Measurements from ENCODE around the gene CACFD1. TPM values are rescaled to one million over a fixed set of nuclear protein-coding genes. Genes with fewer than 3 reads are reported as not detected.

CACFD1 gene
- total RNA-seq, 1 experiment from 2014 or later = 1.5 TPM

DNA sequence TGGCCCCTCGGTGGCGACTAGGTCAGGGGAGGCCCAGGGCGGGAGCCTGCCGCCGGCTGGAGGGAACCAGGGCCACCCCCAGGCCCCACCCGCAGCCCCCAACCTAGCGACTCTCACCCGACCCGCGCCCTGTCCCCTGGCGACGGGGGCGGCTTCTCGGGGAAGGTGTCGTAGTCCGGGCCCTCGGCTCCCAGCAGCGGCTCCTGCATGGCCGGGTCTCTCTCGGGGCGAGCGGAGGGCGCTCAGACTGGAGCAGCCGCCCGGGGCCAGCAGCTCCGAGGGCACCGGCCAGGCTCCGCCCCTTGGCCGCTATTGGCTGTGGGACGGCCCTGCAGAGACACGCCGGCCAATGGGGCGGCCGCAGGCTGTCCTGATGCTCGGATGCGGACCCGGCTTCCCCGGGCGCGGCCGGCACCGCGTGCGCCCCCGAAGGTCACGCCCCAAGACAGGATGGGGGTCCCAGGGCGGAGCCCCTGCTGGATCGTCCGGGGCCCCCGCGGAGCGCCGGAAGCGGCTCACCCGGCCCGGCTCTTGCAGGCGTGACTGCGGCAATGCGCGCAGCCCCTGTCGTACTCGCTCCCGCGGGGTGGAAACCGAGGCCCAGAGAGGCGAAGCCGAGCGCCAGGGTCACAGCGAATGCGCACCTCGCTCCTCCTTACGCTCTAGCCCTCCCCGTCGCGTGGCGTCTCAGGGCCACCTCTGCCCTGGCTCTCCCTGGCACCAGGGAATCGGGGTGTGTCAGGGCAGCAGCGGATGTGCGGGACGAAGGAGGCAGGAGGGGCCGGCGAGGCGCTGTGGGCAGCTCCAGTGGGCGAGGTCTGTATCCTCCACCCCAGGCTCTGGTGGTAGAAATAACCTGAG, 19.3 kb downstream of the CACFD1 start, which contains the start of gene SLC2A6:
Gene SLC2A6 (minus strand): TSS at position 249 of the 861 bp plus-strand sequence. CDS start 40 bp downstream, at position 209.
- H3K9me3 Mint-ChIP-seq (ENCODE audit: unreplicated experiment) = no peaks in the 10 kb centered on the region
- ChIA-PET CTCF (interaction anchor here (0.6 kb wide), 1 partner anchor 310 kb away, joined by 3 read pairs; no protein-coding TSS in a partner anchor), POLR2A (no interaction called here)
- TF ChIP-seq, protein P1, sequence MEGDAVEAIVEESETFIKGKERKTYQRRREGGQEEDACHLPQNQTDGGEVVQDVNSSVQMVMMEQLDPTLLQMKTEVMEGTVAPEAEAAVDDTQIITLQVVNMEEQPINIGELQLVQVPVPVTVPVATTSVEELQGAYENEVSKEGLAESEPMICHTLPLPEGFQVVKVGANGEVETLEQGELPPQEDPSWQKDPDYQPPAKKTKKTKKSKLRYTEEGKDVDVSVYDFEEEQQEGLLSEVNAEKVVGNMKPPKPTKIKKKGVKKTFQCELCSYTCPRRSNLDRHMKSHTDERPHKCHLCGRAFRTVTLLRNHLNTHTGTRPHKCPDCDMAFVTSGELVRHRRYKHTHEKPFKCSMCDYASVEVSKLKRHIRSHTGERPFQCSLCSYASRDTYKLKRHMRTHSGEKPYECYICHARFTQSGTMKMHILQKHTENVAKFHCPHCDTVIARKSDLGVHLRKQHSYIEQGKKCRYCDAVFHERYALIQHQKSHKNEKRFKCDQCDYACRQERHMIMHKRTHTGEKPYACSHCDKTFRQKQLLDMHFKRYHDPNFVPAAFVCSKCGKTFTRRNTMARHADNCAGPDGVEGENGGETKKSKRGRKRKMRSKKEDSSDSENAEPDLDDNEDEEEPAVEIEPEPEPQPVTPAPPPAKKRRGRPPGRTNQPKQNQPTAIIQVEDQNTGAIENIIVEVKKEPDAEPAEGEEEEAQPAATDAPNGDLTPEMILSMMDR (IDR thresholded peaks at IDR 0.05; ENCODE audit: unreplicated experiment) = no peak
- peaks cover 6% of the 10 kb centered on the region for H3K36me3 Mint-ChIP-seq (ENCODE audit: insufficient read depth, unreplicated experiment)
- peak within 1 kb of the TSS; percentile 36 for H3K4me3 Mint-ChIP-seq (ENCODE audit: unreplicated experiment)
- peak; percentile 49 for DNase-seq (ENCODE audit: unreplicated experiment)
- no peaks in the 10 kb centered on the region for H3K4me1 Mint-ChIP-seq (ENCODE audit: insufficient read depth, unreplicated experiment)
- intact Hi-C loops (cut with micrococcal nuclease) = no loop called here
- no peak within 1 kb of the TSS for H3K27ac Mint-ChIP-seq (ENCODE audit: low read depth, unreplicated experiment)
- H3K27me3 Mint-ChIP-seq (ENCODE audit: insufficient read depth, unreplicated experiment) = no peaks in the 10 kb centered on the region
- no TSS peak for BruUV-seq (replicated peaks)

DNA sequence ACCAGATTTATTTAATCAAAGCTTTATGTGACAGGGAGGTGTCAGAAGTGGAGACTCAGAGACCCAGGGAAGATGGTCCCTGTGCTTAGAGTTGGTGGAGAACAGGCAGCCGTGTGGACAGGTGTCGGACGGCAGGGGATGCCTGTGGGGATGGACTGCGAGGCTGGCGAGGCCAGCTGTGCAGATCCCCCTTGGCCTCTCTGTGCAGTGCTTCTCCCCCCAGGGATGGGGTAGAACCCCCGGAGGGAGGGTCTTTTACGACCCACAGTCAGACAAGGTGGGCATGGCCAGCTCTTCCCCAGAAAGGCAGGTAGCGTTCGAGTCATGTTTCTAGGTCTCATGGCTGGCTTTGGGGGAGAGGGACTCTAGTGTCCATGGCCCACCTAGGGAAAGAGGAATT, 23.8 kb downstream of the CACFD1 start:
- Mint-ChIP-seq H3K9me3 (ENCODE audit: unreplicated experiment) (no peaks in the 10 kb centered on the region), H3K4me3 (ENCODE audit: unreplicated experiment) (no peak overlapping the region), H3K4me1 (ENCODE audit: insufficient read depth, unreplicated experiment) (no peaks in the 10 kb centered on the region), H3K27ac (ENCODE audit: low read depth, unreplicated experiment) (no peak overlapping the region), H3K36me3 (ENCODE audit: insufficient read depth, unreplicated experiment) (no peaks in the 10 kb centered on the region), H3K27me3 (ENCODE audit: insufficient read depth, unreplicated experiment) (no peaks in the 10 kb centered on the region)
- intact Hi-C loops (cut with micrococcal nuclease) = no loop called here
- DNase-seq (ENCODE audit: unreplicated experiment) = no peak
- CTCF ChIA-PET = interaction anchor here (1.0 kb wide), 1 partner anchor 13 kb away, joined by 5 read pairs; no protein-coding TSS in a partner anchor
- no TSS peak for BruUV-seq (replicated peaks)
- TF ChIP-seq, protein P1 (IDR thresholded peaks at IDR 0.05; ENCODE audit: unreplicated experiment) = no peak
- POLR2A ChIA-PET = interaction anchor here (0.7 kb wide), 1 partner anchor 195 kb away, joined by 3 read pairs; no protein-coding TSS in a partner anchor

DNA sequence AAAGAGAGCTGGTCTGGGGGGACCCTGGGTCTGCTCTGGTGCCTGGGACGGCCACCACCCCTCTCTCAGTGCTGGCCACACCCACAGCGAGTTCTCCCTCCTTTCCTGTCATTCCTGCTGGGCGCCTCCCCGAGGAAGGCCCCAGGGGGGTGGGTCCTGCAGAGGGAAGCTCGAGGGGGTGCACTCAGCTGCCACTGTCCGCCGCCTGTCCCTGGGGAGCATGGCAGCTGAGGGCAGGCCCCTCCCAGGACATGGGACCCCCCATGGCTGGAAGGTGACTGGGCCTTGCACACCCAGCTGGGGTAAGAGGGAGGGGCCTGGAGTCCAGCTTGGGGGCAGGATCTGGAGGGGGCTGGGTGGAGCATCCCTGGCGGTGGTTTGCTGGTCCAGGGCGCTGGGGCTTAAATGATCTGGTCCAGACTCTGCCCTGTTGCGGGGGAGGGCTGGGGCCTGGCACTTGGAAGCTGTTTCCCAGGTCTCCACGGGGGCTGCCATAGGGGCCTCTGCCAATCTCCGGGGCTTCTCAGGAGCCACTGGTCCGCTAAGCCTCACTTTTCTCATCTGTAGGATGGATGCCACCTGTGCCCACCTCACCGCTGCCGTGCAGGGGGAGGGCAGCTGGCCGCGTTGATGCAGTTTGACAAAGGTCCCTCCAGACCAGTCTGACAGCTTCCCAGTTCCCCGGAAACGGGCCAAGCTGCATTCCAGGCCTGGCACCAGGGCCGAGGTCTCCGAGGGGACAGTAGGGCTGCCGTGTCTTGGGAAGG, 25.1 kb downstream of the CACFD1 start:
- TF ChIP-seq, protein P1 (IDR thresholded peaks at IDR 0.05; ENCODE audit: unreplicated experiment) = no peak
- Mint-ChIP-seq H3K4me1 (ENCODE audit: insufficient read depth, unreplicated experiment) (no peaks in the 10 kb centered on the region), H3K36me3 (ENCODE audit: insufficient read depth, unreplicated experiment) (no peaks in the 10 kb centered on the region), H3K4me3 (ENCODE audit: unreplicated experiment) (no peak overlapping the region), H3K27me3 (ENCODE audit: insufficient read depth, unreplicated experiment) (peaks cover 3% of the 10 kb centered on the region), H3K27ac (ENCODE audit: low read depth, unreplicated experiment) (no peak overlapping the region), H3K9me3 (ENCODE audit: unreplicated experiment) (no peaks in the 10 kb centered on the region)
- intact Hi-C loops (cut with micrococcal nuclease) = no loop called here
- no TSS peak for BruUV-seq (replicated peaks)
- CTCF ChIA-PET = interaction anchor here (0.6 to 1.2 kb wide), 9 partner anchors 14 to 385 kb away, joined by 3 to 12 read pairs (median 3); no protein-coding TSS in a partner anchor
- POLR2A ChIA-PET = interaction anchor here (0.8 kb wide), 1 partner anchor 25 kb away, joined by 4 read pairs; the partner anchor contains the start of gene CACFD1
- no peak for DNase-seq (ENCODE audit: unreplicated experiment)

Data from MCF 10A (cell line).